Measurements from ENCODE around the gene ZDHHC8.
A peak's percentile ranks its signal among the peaks of the same experiment; 100 is the strongest.

Gene ZDHHC8, protein sequence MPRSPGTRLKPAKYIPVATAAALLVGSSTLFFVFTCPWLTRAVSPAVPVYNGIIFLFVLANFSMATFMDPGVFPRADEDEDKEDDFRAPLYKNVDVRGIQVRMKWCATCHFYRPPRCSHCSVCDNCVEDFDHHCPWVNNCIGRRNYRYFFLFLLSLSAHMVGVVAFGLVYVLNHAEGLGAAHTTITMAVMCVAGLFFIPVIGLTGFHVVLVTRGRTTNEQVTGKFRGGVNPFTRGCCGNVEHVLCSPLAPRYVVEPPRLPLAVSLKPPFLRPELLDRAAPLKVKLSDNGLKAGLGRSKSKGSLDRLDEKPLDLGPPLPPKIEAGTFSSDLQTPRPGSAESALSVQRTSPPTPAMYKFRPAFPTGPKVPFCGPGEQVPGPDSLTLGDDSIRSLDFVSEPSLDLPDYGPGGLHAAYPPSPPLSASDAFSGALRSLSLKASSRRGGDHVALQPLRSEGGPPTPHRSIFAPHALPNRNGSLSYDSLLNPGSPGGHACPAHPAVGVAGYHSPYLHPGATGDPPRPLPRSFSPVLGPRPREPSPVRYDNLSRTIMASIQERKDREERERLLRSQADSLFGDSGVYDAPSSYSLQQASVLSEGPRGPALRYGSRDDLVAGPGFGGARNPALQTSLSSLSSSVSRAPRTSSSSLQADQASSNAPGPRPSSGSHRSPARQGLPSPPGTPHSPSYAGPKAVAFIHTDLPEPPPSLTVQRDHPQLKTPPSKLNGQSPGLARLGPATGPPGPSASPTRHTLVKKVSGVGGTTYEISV

DNA sequence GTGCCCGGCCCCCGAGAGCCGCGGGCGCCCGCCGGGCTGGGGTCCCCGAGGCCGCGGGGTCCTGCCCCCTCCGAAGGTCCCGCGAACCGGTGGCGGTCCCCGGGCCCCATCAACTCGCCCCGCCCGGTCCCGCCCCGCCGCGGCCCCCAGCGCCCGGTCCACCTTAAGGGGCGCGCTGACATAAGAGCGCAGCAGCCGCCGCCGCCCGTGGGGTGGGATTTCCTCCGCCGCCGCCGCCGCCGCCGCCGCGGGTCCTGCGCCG is at the start of gene ZDHHC8:
ZDHHC8 (plus strand) TSS at position 208 of the 262 bp plus-strand sequence. CDS start 144 bp downstream, outside the sequence.
- peak; percentile 65 for DNase-seq

DNA sequence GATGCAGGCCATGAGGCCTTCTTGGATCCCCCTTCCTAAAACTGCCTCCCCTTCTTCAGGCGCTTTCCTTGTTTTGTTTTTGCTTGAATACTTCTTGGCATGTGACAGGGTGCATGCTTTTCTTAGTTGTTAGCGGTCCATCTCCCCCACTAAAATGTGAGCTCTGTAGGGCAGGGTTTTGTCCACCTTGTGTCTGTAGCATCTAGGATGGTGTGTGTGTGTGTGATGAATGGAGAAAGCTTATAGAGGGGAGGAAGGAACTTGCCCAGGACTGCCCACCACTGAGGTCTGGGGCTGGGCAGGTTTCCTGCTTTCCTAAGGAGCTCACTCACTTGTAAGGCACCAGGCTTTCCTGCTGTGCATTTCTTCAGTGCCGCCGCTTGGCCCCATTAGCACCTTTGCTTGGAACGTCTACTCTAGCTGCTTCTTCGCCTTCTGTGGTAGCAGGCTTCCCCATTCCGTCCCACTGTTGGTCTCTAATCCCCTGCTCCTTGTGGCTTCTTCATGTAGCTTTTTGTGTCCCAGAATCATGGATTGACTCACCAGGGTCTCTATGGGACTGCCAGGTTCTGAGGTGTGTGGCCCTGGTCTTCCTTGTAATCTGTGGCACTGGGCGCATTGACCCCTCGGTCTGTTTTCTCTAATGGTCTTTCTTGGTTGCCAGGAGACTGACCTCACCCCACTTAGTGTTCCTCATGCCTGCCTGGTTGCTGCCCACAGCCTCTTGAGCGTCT is 48.3 kb upstream of the ZDHHC8 start:
- DNase-seq = no peak

DNA sequence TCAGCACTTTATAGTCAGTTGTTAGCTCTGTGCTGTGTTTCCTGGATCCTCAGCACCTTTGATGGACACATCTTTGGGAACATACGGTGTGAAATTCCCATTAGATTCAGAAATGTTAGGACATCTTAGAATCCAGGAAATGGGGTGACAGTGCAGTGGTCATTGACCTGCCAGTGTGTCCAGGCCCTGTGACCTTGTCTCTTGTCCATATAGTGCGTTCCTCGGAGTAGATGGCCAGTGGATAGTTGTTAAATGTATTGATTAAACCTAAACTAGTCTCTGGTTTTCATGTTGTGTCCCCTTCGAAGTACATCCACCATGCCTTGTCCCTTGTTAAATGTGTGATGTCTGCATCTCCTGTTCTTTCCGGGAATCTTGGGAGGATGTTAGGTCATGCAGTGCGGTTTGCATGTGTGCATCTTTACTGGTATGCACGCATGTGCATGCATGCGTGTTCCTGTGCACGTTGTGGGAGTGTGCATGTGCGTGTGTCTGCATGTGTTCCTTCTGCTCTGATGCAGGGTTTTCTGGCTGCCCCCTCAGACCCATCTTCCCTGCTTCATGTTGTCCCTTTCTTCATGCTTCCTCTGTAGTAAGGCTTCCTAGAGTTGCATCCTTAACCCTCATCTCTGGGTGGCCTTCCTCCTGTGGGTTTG is 47.6 kb upstream of the ZDHHC8 start:
- DNase-seq = no peak

DNA sequence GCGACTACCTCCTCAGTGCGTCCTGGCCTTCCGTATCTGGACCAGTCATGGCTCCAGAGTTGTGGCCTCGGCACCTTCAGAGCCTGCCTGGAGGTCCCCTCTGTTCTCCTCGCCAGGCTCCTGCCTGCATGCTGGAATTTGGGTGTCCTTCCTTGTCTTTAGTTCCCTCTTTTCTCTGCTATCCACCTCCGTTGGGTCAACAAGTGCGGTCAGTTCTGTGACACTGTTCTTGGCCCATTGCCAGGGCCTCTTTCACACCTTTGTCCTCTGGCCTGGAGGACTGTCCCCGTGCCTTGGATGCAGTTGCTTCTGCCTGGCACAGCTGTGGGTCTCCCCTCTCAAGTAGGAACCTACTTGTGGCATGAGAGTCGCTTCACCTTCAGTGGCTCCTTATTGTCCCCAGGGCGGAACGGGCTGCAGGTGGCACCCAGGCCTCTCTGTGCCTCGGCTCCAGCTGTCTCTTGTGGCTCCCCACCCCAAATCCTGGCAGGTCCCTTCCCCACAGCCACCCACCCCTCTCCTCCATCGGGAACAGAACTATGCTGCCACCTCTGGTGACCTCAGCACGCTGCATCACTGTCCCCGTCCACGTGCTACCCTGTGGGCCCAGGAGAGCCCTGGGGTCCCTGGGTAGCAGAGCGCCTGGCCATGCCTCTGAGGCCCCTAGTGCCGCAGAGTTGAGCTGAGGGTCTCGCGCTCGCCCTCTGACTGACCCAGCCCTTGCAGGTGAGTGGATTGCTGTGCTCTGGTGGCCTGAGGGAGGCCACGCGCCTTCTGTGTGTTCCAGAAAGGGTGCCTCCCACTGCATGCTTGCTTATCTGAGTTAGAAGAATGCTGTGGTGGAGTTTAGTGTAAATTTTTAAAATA is 46.8 kb upstream of the ZDHHC8 start:
- DNase-seq = peak; percentile 31

DNA sequence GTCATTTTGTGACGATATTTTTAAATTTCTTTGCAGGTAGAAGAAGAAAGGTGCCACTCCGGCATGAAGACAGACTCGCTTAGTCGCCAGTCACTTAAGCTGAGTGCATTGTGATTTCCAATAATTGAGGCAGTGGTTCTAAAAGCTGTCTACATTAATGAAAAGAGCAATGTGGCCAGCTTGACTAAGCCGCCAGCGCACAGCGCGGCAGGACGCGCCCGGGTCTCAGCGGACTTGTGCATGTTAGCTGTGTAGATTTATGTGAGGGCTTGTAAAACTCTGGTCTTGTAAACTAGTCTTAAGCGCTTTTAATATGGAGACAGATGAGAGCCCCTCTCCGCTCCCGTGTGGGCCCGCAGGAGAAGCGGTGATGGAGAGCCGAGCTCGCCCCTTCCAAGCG is 46.0 kb upstream of the ZDHHC8 start:
- DNase-seq = no peak

DNA sequence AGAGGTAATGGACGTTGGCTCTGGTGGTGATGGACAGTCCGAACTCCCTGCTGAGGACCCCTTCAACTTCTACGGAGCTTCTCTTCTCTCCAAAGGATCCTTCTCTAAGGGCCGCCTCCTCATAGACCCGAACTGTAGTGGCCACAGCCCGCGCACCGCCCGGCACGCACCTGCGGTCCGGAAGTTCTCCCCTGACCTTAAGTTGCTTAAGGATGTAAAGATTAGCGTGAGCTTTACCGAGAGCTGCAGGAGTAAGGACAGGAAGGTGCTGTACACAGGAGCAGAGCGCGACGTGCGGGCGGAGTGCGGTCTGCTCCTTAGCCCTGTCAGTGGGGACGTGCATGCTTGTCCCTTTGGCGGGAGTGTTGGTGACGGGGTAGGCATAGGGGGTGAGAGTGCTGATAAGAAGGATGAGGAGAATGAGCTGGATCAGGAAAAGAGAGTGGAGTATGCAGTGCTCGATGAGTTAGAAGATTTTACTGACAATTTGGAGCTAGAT is 45.5 kb upstream of the ZDHHC8 start:
- no peak for DNase-seq

DNA sequence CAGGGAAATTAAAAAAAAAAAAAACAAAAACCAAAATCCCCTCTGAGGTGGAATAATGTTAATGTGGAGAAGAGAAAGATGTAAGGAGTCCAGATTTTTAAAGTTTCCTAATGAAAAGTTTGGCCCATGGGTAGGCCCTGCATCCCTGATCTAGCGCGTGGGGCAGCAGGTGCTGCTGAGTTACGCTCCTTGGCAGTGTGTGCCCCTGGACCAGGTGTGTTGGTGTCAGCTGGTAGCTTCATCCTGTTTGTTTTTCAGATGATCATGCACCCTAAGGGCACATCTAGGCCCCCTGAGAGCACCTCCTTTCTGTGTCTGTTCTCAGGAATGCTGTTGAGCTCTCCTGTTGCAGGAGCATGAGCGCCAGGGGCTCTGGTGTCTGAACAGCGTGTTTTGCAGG is 44.8 kb upstream of the ZDHHC8 start:
- DNase-seq = no peak

DNA sequence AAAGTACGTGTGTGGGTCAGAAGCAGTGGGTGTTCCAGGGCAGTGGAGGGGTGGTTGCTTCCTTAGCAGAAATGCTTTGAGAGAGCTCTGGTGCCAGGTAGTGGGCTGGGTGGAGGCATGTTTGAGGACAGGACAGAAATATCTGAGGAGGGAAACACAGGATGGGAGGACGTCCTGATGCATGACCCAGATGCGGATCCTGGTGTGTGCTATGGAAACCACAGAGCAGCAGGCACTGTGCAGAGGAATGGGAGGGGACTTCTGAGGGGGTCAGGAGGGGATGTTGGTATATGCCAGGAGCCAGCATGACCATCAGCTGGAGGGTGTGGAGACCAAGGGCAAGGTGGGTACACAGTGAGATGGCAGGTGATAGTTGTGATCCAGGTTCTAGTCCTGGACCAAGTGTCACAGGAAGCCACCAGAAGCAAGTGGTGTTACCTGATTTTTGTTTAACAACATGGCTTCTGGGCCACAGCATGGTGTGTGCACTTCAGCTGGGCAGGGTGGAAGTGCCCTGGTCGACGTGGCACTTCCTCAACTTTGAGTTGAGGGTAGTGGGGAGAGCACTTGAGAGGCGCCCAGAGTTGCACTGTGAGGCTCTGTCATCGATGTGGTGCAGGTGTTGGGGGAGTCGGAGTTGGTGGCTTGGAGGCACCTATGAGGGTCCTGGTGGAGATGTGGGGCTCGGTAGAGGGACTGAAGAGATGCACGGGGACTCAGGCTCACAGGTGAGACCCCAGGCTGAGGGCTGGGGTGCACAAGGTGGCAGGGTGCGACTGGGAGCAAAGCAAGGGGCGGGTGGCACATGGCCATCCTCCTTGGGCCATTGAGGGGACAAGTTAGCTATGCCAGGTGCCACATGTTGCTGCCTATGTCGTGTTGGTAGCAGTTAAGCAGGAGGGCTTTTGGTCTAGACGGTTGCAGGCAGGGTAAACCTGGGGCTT is 44.0 kb upstream of the ZDHHC8 start:
- DNase-seq = no peak

DNA sequence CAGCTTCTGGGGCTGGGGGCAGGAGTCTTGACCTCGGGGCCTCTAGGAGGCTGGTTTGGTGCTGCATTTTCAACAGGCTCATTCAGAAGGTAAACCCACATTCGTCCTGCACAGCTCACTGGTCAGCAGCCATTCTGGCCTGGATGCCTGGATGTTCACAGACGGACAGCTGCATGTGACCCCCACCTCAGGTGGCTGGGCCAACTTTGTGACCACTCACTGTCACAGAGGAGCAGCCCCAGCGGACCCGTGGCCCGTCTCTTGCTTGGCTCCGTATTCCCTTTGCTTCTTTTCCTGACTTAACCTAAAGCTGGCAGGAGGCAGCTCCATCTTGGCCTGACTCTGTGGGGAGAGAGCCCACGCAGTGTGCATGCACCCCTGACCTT is 43.3 kb upstream of the ZDHHC8 start:
- DNase-seq = no peak

DNA sequence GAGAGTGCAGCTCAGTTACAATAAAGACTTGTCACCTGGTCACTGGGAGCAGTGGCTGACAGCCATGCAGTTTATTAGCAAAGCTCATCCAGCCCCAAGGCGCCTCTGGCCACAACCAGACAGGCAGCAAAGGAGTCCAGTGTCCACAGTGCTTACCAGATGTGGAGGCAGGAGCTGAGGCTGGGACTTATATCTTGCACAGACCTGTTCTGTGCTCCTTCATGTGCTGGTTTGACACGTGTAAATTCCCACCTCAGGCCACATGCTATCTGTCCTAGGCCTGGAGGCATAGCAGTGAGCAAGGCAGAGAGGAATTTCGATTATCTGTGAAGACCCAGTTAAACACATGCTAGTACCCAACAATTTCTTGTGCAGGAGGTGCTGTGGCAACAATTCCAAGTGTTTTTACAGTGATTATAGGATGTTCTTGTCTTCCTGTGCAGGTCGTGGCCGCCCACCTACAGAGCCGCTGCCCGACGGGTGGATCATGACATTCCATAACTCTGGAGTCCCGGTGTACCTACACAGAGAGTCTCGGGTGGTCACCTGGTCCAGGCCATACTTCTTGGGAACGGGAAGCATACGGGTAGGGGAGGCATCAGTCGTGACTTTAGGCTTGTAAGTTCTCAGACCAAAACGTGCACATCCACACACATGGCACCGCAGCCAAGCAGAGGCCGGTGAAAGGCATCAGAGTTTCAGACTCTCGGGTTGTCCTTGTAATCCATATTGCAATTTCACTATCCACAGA is 42.2 kb upstream of the ZDHHC8 start:
- no peak for DNase-seq

DNA sequence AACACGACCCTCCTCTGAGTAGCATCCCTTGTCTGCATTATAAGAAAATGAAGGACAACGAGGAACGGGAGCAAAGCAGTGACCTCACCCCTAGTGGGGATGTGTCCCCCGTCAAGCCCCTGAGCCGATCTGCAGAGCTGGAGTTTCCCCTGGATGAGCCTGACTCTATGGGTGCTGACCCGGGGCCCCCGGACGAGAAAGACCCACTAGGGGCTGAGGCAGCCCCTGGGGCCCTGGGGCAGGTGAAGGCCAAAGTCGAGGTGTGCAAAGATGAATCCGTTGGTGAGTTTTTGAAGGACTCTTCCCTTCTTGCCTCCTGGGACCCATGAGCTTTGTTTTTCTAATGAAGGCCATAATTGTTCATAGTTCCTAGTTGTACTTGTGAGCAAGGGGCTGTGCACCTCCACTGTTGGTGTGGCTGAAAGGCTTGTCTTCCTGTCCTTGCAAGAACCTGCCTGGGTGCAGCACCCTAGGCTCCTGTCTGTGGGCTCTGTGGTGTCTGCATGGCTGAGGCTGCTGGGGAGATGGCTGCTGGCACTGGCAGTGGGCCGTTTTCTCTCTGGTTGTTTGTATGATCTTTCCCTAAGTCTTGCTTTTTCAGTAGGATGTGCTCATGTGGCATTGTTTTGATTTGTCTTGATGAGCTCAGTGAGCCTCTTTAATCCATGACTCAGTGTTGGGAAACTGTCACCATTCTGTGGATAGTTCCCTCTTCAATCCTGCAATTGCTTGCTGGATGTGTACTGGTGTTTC is 41.5 kb upstream of the ZDHHC8 start:
- DNase-seq = no peak

DNA sequence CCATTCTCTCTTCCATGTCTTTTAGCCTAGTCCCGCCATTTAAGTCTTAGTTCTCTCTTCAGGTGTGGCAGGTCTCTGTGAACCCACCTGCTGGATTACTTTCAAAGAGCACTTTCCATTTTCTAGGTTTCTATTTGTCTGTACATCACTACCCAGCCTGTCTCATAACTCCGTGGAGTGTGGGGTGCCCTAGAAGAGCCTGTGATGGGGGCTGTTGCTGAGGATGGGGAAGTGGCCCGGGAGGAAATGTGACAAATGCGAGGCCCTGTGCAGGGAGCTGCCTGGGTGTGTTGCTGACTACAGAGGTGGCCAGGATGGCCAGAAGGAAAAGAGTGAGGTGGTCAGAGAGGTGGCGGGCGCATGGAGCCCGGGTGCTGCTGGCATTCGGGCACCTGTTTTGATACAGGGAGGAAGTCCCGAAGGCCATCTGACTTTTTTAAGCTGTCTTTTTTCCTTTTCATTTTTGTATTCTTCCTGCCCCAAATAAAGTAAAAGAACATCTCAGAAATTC is 40.8 kb upstream of the ZDHHC8 start:
- DNase-seq = no peak

DNA sequence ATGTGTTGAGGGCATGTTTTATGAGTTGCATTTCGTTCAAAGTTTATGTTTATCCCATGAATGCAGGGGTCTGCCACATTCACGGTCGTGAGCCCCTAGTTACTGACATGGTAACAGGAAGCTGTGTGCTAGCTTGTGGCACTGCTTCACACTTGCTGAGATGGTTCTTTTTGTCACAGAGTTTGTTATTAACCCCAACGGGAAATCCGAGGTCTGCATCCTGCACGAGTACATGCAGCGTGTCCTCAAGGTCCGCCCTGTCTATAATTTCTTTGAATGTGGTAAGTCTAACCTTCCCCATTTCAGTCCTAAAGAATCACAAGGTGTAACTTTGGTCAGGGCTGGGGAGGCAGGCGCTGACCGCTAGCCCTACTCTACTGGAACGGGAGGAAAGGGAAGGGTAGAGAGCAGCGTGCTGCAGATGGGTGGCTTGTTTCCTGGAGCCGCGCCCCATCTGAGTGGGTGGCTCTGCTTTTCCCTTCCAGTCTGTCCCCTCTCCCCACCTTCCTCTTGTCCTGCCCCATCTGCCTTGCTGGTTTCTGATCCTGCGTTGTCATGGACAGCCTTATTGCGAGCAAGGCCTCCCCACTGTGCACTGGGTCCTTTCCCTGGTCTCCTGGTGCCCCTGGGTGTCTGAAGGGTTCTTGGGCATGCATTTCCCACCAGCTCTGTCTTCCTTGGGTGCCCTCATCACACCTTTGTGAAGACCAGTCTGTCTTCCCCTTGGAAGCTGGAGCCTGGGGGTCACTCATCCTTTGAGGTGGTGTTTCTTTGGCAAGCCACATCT is 39.7 kb upstream of the ZDHHC8 start:
- DNase-seq = no peak

DNA sequence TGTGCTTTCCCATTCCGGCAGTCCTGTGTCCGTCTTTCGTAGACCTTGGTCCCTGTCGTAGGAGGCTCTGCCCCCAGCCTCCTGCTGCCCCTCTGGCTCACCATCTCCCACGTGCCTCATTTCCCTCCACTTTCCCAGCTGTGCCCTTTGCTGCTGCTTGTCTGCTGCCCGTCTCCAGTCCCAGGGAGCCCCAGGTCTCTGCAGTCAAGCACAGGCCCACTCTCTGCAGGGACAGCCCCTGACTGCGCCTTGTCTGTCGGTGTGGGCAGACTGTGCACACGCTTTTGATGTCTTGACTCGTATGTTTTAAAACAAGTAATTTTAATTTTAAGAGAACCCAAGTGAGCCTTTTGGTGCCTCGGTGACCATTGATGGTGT is 39.1 kb upstream of the ZDHHC8 start:
- DNase-seq = no peak

DNA sequence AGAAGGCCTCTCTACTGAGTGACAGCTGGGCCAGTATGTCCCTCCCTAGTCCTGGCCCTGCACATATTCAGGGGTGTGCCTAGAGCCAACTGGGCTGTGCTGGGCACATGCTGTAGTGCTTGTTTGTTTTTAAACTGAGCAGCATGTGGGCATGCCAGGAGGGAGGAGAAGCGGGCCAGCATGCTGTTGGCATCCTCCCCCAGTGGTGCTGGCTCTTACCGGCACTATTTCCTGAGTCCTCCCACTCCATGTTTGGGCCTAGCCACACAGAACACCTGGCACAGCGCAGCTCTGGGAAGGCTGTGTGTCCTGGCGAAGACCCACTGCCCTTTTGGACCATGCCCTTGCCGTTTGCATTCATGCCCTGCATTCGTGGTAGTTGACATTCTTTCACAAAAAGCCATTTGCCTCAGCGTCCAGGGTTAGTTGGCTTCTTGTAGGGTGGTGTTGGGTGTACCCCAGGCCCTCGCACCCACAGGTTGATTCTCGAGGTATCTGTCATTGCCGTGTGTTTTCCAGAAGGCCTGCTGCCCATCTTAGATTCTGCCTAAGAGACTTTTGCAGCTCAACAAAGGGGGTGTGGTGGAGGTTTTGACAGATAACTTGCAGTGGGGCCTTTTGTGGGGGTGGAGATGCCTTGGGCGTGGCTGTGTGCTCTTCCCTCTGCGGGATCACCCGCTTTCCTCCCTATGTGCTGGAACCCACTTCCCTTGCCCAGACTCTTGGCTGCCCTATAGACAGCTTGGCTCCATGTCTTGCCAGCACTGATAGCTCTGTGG is 38.0 kb upstream of the ZDHHC8 start:
- no peak for DNase-seq

DNA sequence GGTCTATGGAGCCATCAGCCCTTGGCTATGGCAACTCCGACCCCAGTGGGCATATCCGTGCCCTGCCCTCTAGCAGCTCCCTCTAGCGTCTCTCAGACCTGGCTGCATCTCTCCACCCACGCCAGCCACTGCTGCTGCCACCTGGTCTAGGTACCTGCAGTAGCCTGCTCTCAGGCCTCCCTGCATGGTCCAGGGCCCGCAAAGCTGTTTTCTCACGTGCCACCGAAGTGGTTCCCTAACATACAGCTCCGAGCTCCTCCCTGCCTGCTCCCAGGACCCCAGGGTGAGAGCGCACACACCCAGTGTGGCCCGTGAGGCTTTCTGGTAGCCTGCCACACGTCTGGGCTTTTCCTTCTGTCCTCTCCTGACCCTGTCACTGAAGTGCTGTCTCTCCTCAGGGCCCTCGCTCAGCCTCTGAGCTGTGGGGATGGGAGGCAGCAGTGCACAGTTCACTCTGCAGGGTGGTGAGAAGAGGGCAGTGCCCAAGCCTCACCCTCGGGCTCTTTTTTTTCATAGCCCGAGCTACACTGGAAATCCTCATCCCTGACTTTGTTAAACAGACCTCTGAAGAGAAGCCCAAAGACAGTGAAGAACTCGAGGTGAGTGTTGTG is 37.3 kb upstream of the ZDHHC8 start:
- DNase-seq = no peak

DNA sequence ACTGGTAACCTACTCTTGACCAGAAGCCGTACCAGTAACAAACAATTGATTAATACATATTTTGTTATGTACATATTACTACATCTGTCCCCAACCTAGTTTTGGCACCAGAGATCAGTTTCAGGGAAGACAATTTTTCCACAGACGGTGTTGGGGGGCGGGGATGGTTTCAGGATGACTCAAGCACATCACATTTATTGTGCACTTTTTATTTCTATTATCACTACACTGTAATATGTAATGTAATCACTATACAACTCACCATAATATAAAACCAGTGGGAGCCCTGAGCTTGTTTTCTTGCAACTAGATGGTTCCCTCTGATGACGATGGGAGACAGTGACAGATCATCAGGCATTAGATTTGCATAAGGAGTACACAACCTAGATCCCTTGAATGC is 36.1 kb upstream of the ZDHHC8 start:
- DNase-seq = peak; percentile 38

Measured in stimulated activated CD4-positive, alpha-beta T cell treated with anti-CD3 and anti-CD28 coated beads, Interleukin-4, amount 100 ng/mL, for 1 hour (primary cell).